IPS-20b (cell line): ENCODE data around the gene CLEC7A.
A peak's percentile ranks its signal among the peaks of the same experiment; 100 is the strongest.

Experiments used
- H3K27ac ChIP-seq: one replicate; pipeline ENCODE4 v1.5.1; 2013; ENCODE audit warnings: low read length
- H3K27me3 ChIP-seq: 2 replicates; pipeline ENCODE4 v1.6.1; 2013; ENCODE audit warnings: mild to moderate bottlenecking, low read length, inconsistent platforms; ENCODE audit not compliant: insufficient read depth
- H3K36me3 ChIP-seq: 2 replicates; pipeline ENCODE4 v1.6.1; 2013; ENCODE audit warnings: low read depth, mild to moderate bottlenecking, inconsistent platforms, low read length, moderate library complexity; ENCODE audit not compliant: insufficient read depth
- H3K4me1 ChIP-seq: 2 replicates; pipeline ENCODE4 v1.6.1; 2013; ENCODE audit warnings: mild to moderate bottlenecking, control low read depth, inconsistent platforms, low read length, moderate library complexity; ENCODE audit not compliant: insufficient read depth
- H3K4me3 ChIP-seq: 2 replicates; pipeline ENCODE4 v1.5.1; 2013; ENCODE audit warnings: mild to moderate bottlenecking, low read length, inconsistent platforms
- H3K9ac ChIP-seq: 2 replicates; pipeline ENCODE4 v1.6.1; 2013; ENCODE audit warnings: low read depth, mild to moderate bottlenecking, inconsistent platforms, low read length, moderate library complexity
- H3K9me3 ChIP-seq: 2 replicates; pipeline ENCODE4 v1.6.1; 2013; ENCODE audit warnings: mild to moderate bottlenecking, low read depth, low read length, inconsistent platforms; ENCODE audit not compliant: insufficient read depth

CLEC7A gene

GRCh38 chr12:10160617-10161385 is 30.8 kb upstream of the CLEC7A start:
- Histone ChIP-seq H3K9ac (no peak overlapping the region), H3K27me3 (no peaks in the 10 kb centered on the region), H3K4me1 (no peaks in the 10 kb centered on the region), H3K9me3 (no peaks in the 10 kb centered on the region), H3K36me3 (no peaks in the 10 kb centered on the region), H3K27ac (no peak overlapping the region), H3K4me3 (no peak overlapping the region)

GRCh38 chr12:10159280-10159679 is 29.3 kb upstream of the CLEC7A start:
- H3K4me1 ChIP-seq: no peaks in the 10 kb centered on the region
- no peaks in the 10 kb centered on the region for H3K9me3 ChIP-seq
- H3K27me3 ChIP-seq: no peaks in the 10 kb centered on the region
- no peak overlapping the region for H3K9ac ChIP-seq
- no peak overlapping the region for H3K27ac ChIP-seq
- H3K4me3 ChIP-seq: no peak overlapping the region
- no peaks in the 10 kb centered on the region for H3K36me3 ChIP-seq

- H3K4me1 ChIP-seq: no peaks in the 10 kb centered on the region
- no peak overlapping the region for H3K27ac ChIP-seq
These were observed 28.4 kb upstream of the CLEC7A start for GRCh38 chr12:10158406-10158805.

GRCh38 chr12:10155966-10156365 is 26.0 kb upstream of the CLEC7A start:
- Histone ChIP-seq H3K9me3 (no peaks in the 10 kb centered on the region), H3K4me3 (no peak overlapping the region), H3K4me1 (no peaks in the 10 kb centered on the region), H3K27ac (no peak overlapping the region), H3K27me3 (no peaks in the 10 kb centered on the region), H3K36me3 (no peaks in the 10 kb centered on the region), H3K9ac (no peak overlapping the region)

More at GRCh38 chr12:10158406-10158805, 28.4 kb upstream of the CLEC7A start:
- no peaks in the 10 kb centered on the region for H3K36me3 ChIP-seq
- H3K27me3 ChIP-seq: no peaks in the 10 kb centered on the region
- no peak overlapping the region for H3K9ac ChIP-seq
- no peak overlapping the region for H3K4me3 ChIP-seq
- H3K9me3 ChIP-seq: no peaks in the 10 kb centered on the region

DNA sequence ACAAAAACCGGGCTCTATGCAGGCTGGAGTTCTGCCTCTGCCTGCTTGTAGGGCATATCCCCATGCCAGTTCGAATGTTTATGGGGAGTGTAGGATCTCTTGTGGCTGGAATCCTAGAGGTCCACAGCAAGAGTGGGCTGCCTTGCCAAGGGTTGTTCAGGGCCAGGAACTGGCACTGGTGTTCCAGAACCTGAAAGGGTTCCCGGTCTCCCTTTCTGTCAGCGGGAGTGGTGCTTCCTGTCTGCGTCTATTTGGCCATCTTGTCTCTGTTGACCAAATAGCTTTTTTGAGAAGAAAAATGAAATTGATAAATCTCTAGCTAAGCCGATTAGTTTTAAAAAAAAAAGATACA is 24.1 kb upstream of the CLEC7A start:
- no peaks in the 10 kb centered on the region for H3K36me3 ChIP-seq
- H3K9me3 ChIP-seq: no peaks in the 10 kb centered on the region
- H3K4me3 ChIP-seq: peak overlapping the region; percentile 81
- no peaks in the 10 kb centered on the region for H3K27me3 ChIP-seq
- H3K4me1 ChIP-seq: no peaks in the 10 kb centered on the region
- peak overlapping the region; percentile 73; the same call in 1 of the 2 replicates for H3K9ac ChIP-seq
- no peak overlapping the region for H3K27ac ChIP-seq

DNA sequence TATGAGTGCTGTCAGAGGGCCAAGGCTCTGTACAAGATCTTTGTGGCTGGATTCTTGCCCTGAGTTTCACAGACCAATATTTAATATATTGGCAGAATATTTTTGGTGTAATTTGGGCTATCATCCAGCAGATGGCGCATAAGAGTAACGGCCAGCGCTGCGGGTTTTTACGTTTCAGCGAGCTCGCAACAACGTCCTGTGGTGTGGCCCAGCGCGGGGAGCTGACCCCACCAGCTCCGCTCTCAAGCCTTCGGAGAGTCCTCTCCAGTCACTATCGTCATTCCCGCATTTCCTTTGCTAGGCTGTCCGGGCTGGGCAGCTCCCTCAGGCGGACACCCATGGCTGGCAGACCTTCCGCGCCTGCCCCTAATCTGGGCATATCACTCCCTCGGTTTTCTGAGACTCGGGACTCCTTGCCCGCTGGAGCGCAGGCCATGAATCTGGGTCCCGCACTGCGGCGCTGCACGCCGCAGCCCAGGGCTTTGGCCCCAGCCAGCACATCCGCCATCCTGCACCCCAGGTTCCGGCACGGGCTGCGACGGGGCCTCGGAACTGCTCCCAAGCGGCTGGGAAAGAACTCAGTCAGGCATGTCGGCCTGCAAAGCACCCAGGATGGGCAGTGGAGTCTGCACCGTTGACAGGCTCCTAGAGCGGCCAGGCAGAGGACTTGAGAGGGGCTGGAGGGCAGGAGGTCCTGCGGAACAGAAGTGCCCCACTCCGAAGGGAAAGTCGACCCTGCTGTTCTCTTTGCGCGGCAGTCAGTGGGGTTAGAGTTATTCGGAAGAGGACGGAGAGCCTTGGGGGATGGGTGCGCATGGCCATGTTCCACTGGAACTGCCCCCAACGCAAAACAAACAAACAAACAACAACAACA is 23.5 kb upstream of the CLEC7A start:
- Histone ChIP-seq H3K36me3 (no peaks in the 10 kb centered on the region), H3K9ac (peak overlapping the region; percentile 73), H3K4me1 (no peaks in the 10 kb centered on the region), H3K4me3 (peak overlapping the region; percentile 81), H3K27me3 (no peaks in the 10 kb centered on the region), H3K9me3 (no peaks in the 10 kb centered on the region), H3K27ac (no peak overlapping the region)

GRCh38 chr12:10151621-10152020 is 21.6 kb upstream of the CLEC7A start:
- Histone ChIP-seq H3K9ac (no peak overlapping the region), H3K27ac (no peak overlapping the region), H3K4me3 (no peak overlapping the region), H3K9me3 (no peaks in the 10 kb centered on the region), H3K27me3 (no peaks in the 10 kb centered on the region), H3K36me3 (no peaks in the 10 kb centered on the region), H3K4me1 (no peaks in the 10 kb centered on the region)

DNA sequence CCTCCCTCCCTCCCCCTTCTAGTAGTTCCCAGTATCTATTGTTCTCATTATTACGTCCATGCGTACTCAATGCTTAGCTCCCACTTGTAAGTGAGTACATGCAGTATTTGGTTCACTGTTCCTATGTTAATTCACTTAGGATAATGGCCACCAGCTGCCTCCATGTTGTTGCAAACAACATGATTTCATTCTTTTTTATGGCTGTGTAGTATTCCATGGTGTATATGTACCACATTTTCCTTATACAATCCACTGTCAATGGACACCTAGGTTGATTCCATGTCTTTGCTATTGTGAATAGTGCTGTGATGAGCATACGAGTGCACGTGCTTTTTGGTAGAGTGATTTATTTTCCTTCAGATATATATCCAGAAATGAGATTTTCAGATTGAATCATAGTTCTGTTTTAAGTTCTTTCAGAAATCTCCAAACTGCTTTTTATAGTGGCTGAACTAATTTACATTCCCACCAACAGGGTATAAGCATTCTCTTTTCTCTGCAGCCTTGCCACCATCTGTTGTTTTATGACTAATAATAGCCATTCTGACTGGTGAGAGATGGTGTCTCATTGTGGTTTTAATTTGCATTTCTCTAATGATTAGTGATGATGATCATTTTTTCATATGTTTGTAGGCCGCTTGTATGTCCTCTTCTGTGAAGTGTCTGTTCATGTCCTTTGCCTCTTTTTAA is 17.9 kb upstream of the CLEC7A start:
- Histone ChIP-seq H3K4me3 (no peak overlapping the region), H3K9ac (no peak overlapping the region), H3K27ac (no peak overlapping the region), H3K27me3 (no peaks in the 10 kb centered on the region), H3K4me1 (no peaks in the 10 kb centered on the region), H3K9me3 (no peaks in the 10 kb centered on the region), H3K36me3 (no peaks in the 10 kb centered on the region)

DNA sequence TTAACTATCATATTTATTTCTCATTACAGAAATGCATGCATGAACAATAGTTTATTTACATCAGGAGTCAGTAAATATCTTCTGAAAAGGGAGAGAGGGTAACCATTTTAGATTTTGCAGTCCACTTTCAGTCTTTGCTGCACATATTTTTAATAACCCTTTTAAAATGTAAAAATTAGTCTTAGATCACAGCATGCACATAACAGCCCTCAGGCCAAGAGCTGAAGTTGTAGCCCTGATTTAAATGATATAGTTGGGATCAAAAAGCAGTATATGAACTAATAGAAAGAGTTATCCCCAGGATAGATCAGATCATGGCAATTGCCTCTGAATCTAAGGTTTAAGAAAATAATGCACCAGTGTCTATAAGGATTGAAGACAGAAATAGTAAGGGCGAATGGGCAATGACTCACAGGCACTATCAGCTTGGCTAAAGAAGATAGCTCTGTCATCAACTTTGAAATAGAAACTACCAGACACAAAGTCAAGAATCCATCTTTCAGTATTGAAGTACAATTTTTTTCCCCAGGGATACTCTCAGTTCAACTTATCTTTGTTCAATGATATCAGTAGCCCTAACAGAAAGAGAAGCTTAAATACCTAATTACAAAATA is 13.1 kb upstream of the CLEC7A start:
- Histone ChIP-seq H3K27ac (no peak overlapping the region), H3K9me3 (no peaks in the 10 kb centered on the region), H3K9ac (no peak overlapping the region), H3K36me3 (no peaks in the 10 kb centered on the region), H3K27me3 (no peaks in the 10 kb centered on the region), H3K4me1 (no peaks in the 10 kb centered on the region), H3K4me3 (no peak overlapping the region)

DNA sequence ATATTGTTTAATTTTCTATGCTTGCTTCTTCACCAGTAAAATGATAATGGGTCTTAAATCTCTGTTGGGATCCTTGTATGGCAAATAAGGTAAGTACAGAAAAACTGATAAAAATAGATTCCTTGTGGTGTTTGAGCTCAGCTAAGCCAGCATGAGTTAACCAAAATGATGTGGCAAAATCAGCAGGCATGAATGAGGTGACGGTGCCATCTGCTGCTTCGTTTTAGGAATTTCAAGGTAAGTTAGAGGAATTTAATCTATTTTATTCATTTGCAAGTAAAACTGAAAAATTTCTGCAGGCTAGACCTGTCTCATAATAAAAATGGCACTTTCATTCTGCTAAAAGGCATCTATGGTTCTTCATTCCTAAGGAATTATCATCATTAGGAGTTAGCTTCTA is 10.0 kb upstream of the CLEC7A start:
- H3K9ac ChIP-seq: no peak overlapping the region
- H3K9me3 ChIP-seq: no peaks in the 10 kb centered on the region
- no peak overlapping the region for H3K27ac ChIP-seq
- no peaks in the 10 kb centered on the region for H3K4me1 ChIP-seq
- H3K36me3 ChIP-seq: no peaks in the 10 kb centered on the region
- H3K27me3 ChIP-seq: no peaks in the 10 kb centered on the region
- H3K4me3 ChIP-seq: no peak overlapping the region

GRCh38 chr12:10136637-10137205 is 6.7 kb upstream of the CLEC7A start:
- Histone ChIP-seq H3K36me3 (no peaks in the 10 kb centered on the region), H3K4me1 (peaks cover 17% of the 10 kb centered on the region)

More at GRCh38 chr12:10136637-10137205, 6.7 kb upstream of the CLEC7A start:
- H3K27ac ChIP-seq: no peak overlapping the region
- no peaks in the 10 kb centered on the region for H3K9me3 ChIP-seq
- H3K27me3 ChIP-seq: no peaks in the 10 kb centered on the region
- H3K9ac ChIP-seq: no peak overlapping the region
- no peak overlapping the region for H3K4me3 ChIP-seq
